Measurements from ENCODE around the gene FLRT2.

Gene FLRT2

GRCh38 chr14:85601690-85602089 is 71.7 kb downstream of the FLRT2 start:
- Histone ChIP-seq H3K4me3 (ENCODE audit: low read depth in 1 of 2, low read length in 2 of 2) (no peak overlapping the region), H3K27ac (ENCODE audit: low read length) (no peak overlapping the region), H3K36me3 (ENCODE audit: control insufficient read depth in 1 of 2, insufficient read depth in 2 of 2, low read length in 2 of 2) (no peaks in the 10 kb centered on the region), H3K9me3 (ENCODE audit: control insufficient read depth in 1 of 2, low read length in 2 of 2) (no peaks in the 10 kb centered on the region), H3K4me1 (ENCODE audit: control insufficient read depth in 1 of 2, insufficient read depth in 2 of 2, low read length in 2 of 2) (no peaks in the 10 kb centered on the region), H3K27me3 (ENCODE audit: low read depth, low read length) (no peaks in the 10 kb centered on the region)

- no peak overlapping the region for H3K4me3 ChIP-seq (ENCODE audit: low read depth in 1 of 2, low read length in 2 of 2)
- no peak overlapping the region for H3K27ac ChIP-seq (ENCODE audit: low read length)
- no peaks in the 10 kb centered on the region for H3K4me1 ChIP-seq (ENCODE audit: control insufficient read depth in 1 of 2, insufficient read depth in 2 of 2, low read length in 2 of 2)
- no peaks in the 10 kb centered on the region for H3K9me3 ChIP-seq (ENCODE audit: control insufficient read depth in 1 of 2, low read length in 2 of 2)
- H3K27me3 ChIP-seq (ENCODE audit: low read depth, low read length), result no peaks in the 10 kb centered on the region
- no peaks in the 10 kb centered on the region for H3K36me3 ChIP-seq (ENCODE audit: control insufficient read depth in 1 of 2, insufficient read depth in 2 of 2, low read length in 2 of 2)
These were observed 72.4 kb downstream of the FLRT2 start for GRCh38 chr14:85602345-85602744.

GRCh38 chr14:85604021-85604420 is 74.1 kb downstream of the FLRT2 start:
- no peaks in the 10 kb centered on the region for H3K36me3 ChIP-seq (ENCODE audit: control insufficient read depth in 1 of 2, insufficient read depth in 2 of 2, low read length in 2 of 2)
- H3K4me3 ChIP-seq (ENCODE audit: low read depth in 1 of 2, low read length in 2 of 2), result no peak overlapping the region
- no peak overlapping the region for H3K27ac ChIP-seq (ENCODE audit: low read length)
- H3K27me3 ChIP-seq (ENCODE audit: low read depth, low read length), result no peaks in the 10 kb centered on the region
- no peaks in the 10 kb centered on the region for H3K4me1 ChIP-seq (ENCODE audit: control insufficient read depth in 1 of 2, insufficient read depth in 2 of 2, low read length in 2 of 2)
- no peaks in the 10 kb centered on the region for H3K9me3 ChIP-seq (ENCODE audit: control insufficient read depth in 1 of 2, low read length in 2 of 2)

- no peaks in the 10 kb centered on the region for H3K36me3 ChIP-seq (ENCODE audit: control insufficient read depth in 1 of 2, insufficient read depth in 2 of 2, low read length in 2 of 2)
- no peaks in the 10 kb centered on the region for H3K9me3 ChIP-seq (ENCODE audit: control insufficient read depth in 1 of 2, low read length in 2 of 2)
- no peak overlapping the region for H3K27ac ChIP-seq (ENCODE audit: low read length)
- no peak overlapping the region for H3K4me3 ChIP-seq (ENCODE audit: low read depth in 1 of 2, low read length in 2 of 2)
- no peaks in the 10 kb centered on the region for H3K27me3 ChIP-seq (ENCODE audit: low read depth, low read length)
- H3K4me1 ChIP-seq (ENCODE audit: control insufficient read depth in 1 of 2, insufficient read depth in 2 of 2, low read length in 2 of 2), result no peaks in the 10 kb centered on the region
These were observed 74.8 kb downstream of the FLRT2 start for GRCh38 chr14:85604714-85605113.

- Histone ChIP-seq H3K4me3 (ENCODE audit: low read depth in 1 of 2, low read length in 2 of 2) (no peak overlapping the region), H3K27ac (ENCODE audit: low read length) (no peak overlapping the region)
These were observed 77.7 kb downstream of the FLRT2 start for GRCh38 chr14:85607651-85608081.

GRCh38 chr14:85613496-85613895 is 83.6 kb downstream of the FLRT2 start:
- H3K4me1 ChIP-seq (ENCODE audit: control insufficient read depth in 1 of 2, insufficient read depth in 2 of 2, low read length in 2 of 2), result no peaks in the 10 kb centered on the region
- no peak overlapping the region for H3K27ac ChIP-seq (ENCODE audit: low read length)
- no peaks in the 10 kb centered on the region for H3K27me3 ChIP-seq (ENCODE audit: low read depth, low read length)
- H3K4me3 ChIP-seq (ENCODE audit: low read depth in 1 of 2, low read length in 2 of 2), result no peak overlapping the region
- H3K36me3 ChIP-seq (ENCODE audit: control insufficient read depth in 1 of 2, insufficient read depth in 2 of 2, low read length in 2 of 2), result no peaks in the 10 kb centered on the region
- no peaks in the 10 kb centered on the region for H3K9me3 ChIP-seq (ENCODE audit: control insufficient read depth in 1 of 2, low read length in 2 of 2)

More at GRCh38 chr14:85607651-85608081, 77.7 kb downstream of the FLRT2 start:
- Histone ChIP-seq H3K9me3 (ENCODE audit: control insufficient read depth in 1 of 2, low read length in 2 of 2) (no peaks in the 10 kb centered on the region), H3K4me1 (ENCODE audit: control insufficient read depth in 1 of 2, insufficient read depth in 2 of 2, low read length in 2 of 2) (no peaks in the 10 kb centered on the region), H3K27me3 (ENCODE audit: low read depth, low read length) (no peaks in the 10 kb centered on the region), H3K36me3 (ENCODE audit: control insufficient read depth in 1 of 2, insufficient read depth in 2 of 2, low read length in 2 of 2) (no peaks in the 10 kb centered on the region)

- Histone ChIP-seq H3K4me3 (ENCODE audit: low read depth in 1 of 2, low read length in 2 of 2) (no peak overlapping the region), H3K27me3 (ENCODE audit: low read depth, low read length) (no peaks in the 10 kb centered on the region), H3K27ac (ENCODE audit: low read length) (no peak overlapping the region), H3K4me1 (ENCODE audit: control insufficient read depth in 1 of 2, insufficient read depth in 2 of 2, low read length in 2 of 2) (no peaks in the 10 kb centered on the region), H3K9me3 (ENCODE audit: control insufficient read depth in 1 of 2, low read length in 2 of 2) (no peaks in the 10 kb centered on the region), H3K36me3 (ENCODE audit: control insufficient read depth in 1 of 2, insufficient read depth in 2 of 2, low read length in 2 of 2) (no peaks in the 10 kb centered on the region)
These were observed 86.5 kb downstream of the FLRT2 start for GRCh38 chr14:85616386-85616885.

- Histone ChIP-seq H3K36me3 (ENCODE audit: control insufficient read depth in 1 of 2, insufficient read depth in 2 of 2, low read length in 2 of 2) (peaks cover 0 to 3% of the 10 kb centered on the region in 2 donors), H3K27me3 (ENCODE audit: low read depth, low read length) (no peaks in the 10 kb centered on the region), H3K27ac (ENCODE audit: low read length) (no peak overlapping the region), H3K9me3 (ENCODE audit: control insufficient read depth in 1 of 2, low read length in 2 of 2) (no peaks in the 10 kb centered on the region), H3K4me1 (ENCODE audit: control insufficient read depth in 1 of 2, insufficient read depth in 2 of 2, low read length in 2 of 2) (no peaks in the 10 kb centered on the region), H3K4me3 (ENCODE audit: low read depth in 1 of 2, low read length in 2 of 2) (no peak overlapping the region)
These were observed 86.9 kb downstream of the FLRT2 start for GRCh38 chr14:85616886-85617285.

GRCh38 chr14:85617791-85618190 is 87.8 kb downstream of the FLRT2 start:
- Histone ChIP-seq H3K27me3 (ENCODE audit: low read depth, low read length) (no peaks in the 10 kb centered on the region), H3K27ac (ENCODE audit: low read length) (no peak overlapping the region), H3K4me3 (ENCODE audit: low read depth in 1 of 2, low read length in 2 of 2) (no peak overlapping the region), H3K36me3 (ENCODE audit: control insufficient read depth in 1 of 2, insufficient read depth in 2 of 2, low read length in 2 of 2) (peaks cover 0 to 7% of the 10 kb centered on the region in 2 donors), H3K4me1 (ENCODE audit: control insufficient read depth in 1 of 2, insufficient read depth in 2 of 2, low read length in 2 of 2) (no peaks in the 10 kb centered on the region), H3K9me3 (ENCODE audit: control insufficient read depth in 1 of 2, low read length in 2 of 2) (no peaks in the 10 kb centered on the region)

GRCh38 chr14:85618390-85618789 is 88.4 kb downstream of the FLRT2 start:
- Histone ChIP-seq H3K36me3 (ENCODE audit: control insufficient read depth in 1 of 2, insufficient read depth in 2 of 2, low read length in 2 of 2) (peaks cover 0 to 7% of the 10 kb centered on the region in 2 donors), H3K4me3 (ENCODE audit: low read depth in 1 of 2, low read length in 2 of 2) (no peak overlapping the region), H3K9me3 (ENCODE audit: control insufficient read depth in 1 of 2, low read length in 2 of 2) (no peaks in the 10 kb centered on the region), H3K27me3 (ENCODE audit: low read depth, low read length) (no peaks in the 10 kb centered on the region), H3K27ac (ENCODE audit: low read length) (no peak overlapping the region), H3K4me1 (ENCODE audit: control insufficient read depth in 1 of 2, insufficient read depth in 2 of 2, low read length in 2 of 2) (no peaks in the 10 kb centered on the region)

- Histone ChIP-seq H3K9me3 (ENCODE audit: control insufficient read depth in 1 of 2, low read length in 2 of 2) (no peaks in the 10 kb centered on the region), H3K4me3 (ENCODE audit: low read depth in 1 of 2, low read length in 2 of 2) (no peak overlapping the region), H3K36me3 (ENCODE audit: control insufficient read depth in 1 of 2, insufficient read depth in 2 of 2, low read length in 2 of 2) (peaks cover 0 to 7% of the 10 kb centered on the region in 2 donors), H3K27me3 (ENCODE audit: low read depth, low read length) (no peaks in the 10 kb centered on the region), H3K4me1 (ENCODE audit: control insufficient read depth in 1 of 2, insufficient read depth in 2 of 2, low read length in 2 of 2) (no peaks in the 10 kb centered on the region), H3K27ac (ENCODE audit: low read length) (no peak overlapping the region)
These were observed 89.0 kb downstream of the FLRT2 start for GRCh38 chr14:85618978-85619377.

- H3K4me1 ChIP-seq (ENCODE audit: control insufficient read depth in 1 of 2, insufficient read depth in 2 of 2, low read length in 2 of 2), result no peaks in the 10 kb centered on the region
- no peak overlapping the region for H3K27ac ChIP-seq (ENCODE audit: low read length)
These were observed 89.9 kb downstream of the FLRT2 start for GRCh38 chr14:85619851-85620250.

More at GRCh38 chr14:85619851-85620250, 89.9 kb downstream of the FLRT2 start:
- no peak overlapping the region for H3K4me3 ChIP-seq (ENCODE audit: low read depth in 1 of 2, low read length in 2 of 2)
- H3K27me3 ChIP-seq (ENCODE audit: low read depth, low read length), result no peaks in the 10 kb centered on the region
- H3K9me3 ChIP-seq (ENCODE audit: control insufficient read depth in 1 of 2, low read length in 2 of 2), result no peaks in the 10 kb centered on the region
- peaks cover 0 to 7% of the 10 kb centered on the region in 2 donors for H3K36me3 ChIP-seq (ENCODE audit: control insufficient read depth in 1 of 2, insufficient read depth in 2 of 2, low read length in 2 of 2)
